GM23338 (cell line): ENCODE results near the gene NFIC. TPM values are rescaled to one million over a fixed set of nuclear protein-coding genes. Genes with fewer than 3 reads are reported as not detected.

Experiments used
- ATAC-seq: fragments of 200-7000 bp; cut with Tn5 transposase; 3 replicates; pipeline ENCODE4 v1.9.1; 2020
- DNase-seq: peaks from one replicate; pipeline ENCODE4 v3.0.0-alpha.2; 2015; ENCODE audit warnings: low spot score
- H2AFZ ChIP-seq: fragments of 200-600 bp; sonication (generic); 2 replicates; pipeline ENCODE4 v1.8.0; 2016; ENCODE audit warnings: antibody characterized with exemption, mild to moderate bottlenecking, moderate library complexity
- H3F3A ChIP-seq: fragments of 200-600 bp; sonication (generic); replicated peaks from 2 replicates; pipeline ENCODE4 v1.8.0; 2017; ENCODE audit warnings: antibody characterized with exemption, mixed run types, low read depth
- H3K27ac ChIP-seq: fragments of 200-600 bp; sonication (generic); 2 replicates; pipeline ENCODE4 v1.6.1; 2016; ENCODE audit warnings: low read depth
- H3K27me3 ChIP-seq: fragments of 200-600 bp; sonication (generic); 2 replicates; pipeline ENCODE4 v1.8.0; 2016; ENCODE audit warnings: mild to moderate bottlenecking, mixed run types, moderate library complexity; ENCODE audit not compliant: insufficient read depth
- H3K36me3 ChIP-seq: fragments of 200-600 bp; sonication (generic); 2 replicates; pipeline ENCODE4 v1.8.0; 2016; ENCODE audit warnings: mild to moderate bottlenecking; ENCODE audit not compliant: insufficient read depth
- H3K4me1 ChIP-seq: fragments of 200-600 bp; sonication (generic); 2 replicates; pipeline ENCODE4 v1.8.0; 2016; ENCODE audit warnings: mild to moderate bottlenecking, moderate library complexity; ENCODE audit not compliant: insufficient read depth
- H3K4me2 ChIP-seq: fragments of 200-600 bp; sonication (generic); 2 replicates; pipeline ENCODE4 v1.7.1; 2017; ENCODE audit warnings: mixed run types
- H3K4me3 ChIP-seq: fragments of 200-600 bp; sonication (generic); 2 replicates; pipeline ENCODE4 v1.6.1; 2016; ENCODE audit warnings: mixed run types
- H3K79me2 ChIP-seq: fragments of 200-600 bp; sonication (generic); replicated peaks from 2 replicates; pipeline ENCODE4 v1.8.0; 2017; ENCODE audit warnings: mild to moderate bottlenecking; ENCODE audit not compliant: insufficient read depth
- H3K9me2 ChIP-seq: fragments of 200-600 bp; sonication (generic); 2 replicates; pipeline ENCODE4 v1.8.0; 2017; ENCODE audit not compliant: insufficient read depth
- H4K20me1 ChIP-seq: fragments of 200-600 bp; sonication (generic); replicated peaks from 2 replicates; pipeline ENCODE4 v1.8.0; 2017; ENCODE audit warnings: mild to moderate bottlenecking; ENCODE audit not compliant: insufficient read depth
- H3K27ac Mint-ChIP-seq: 2 replicates; pipeline ENCODE4 v1.8.0; 2020; ENCODE audit warnings: inconsistent platforms, mild to moderate bottlenecking, moderate library complexity, mixed read lengths
- H3K27me3 Mint-ChIP-seq: 3 replicates; pipeline ENCODE4 v1.8.0; 2022; ENCODE audit warnings: low read depth, mild to moderate bottlenecking, moderate library complexity, mixed read lengths, inconsistent platforms; ENCODE audit not compliant: insufficient read depth, poor library complexity
- H3K36me3 Mint-ChIP-seq: 3 replicates; pipeline ENCODE4 v1.8.0; 2021; ENCODE audit warnings: low read depth, mild to moderate bottlenecking, inconsistent platforms, moderate library complexity, mixed read lengths
- H3K4me1 Mint-ChIP-seq: 3 replicates; pipeline ENCODE4 v1.8.0; 2020; ENCODE audit warnings: mild to moderate bottlenecking, inconsistent platforms, mixed read lengths
- H3K4me3 Mint-ChIP-seq: 3 replicates; pipeline ENCODE4 v1.8.0; 2021; ENCODE audit warnings: moderate library complexity, mild to moderate bottlenecking, inconsistent platforms, mixed read lengths
- H3K9me3 Mint-ChIP-seq: 3 replicates; pipeline ENCODE4 v1.8.0; 2020; ENCODE audit warnings: moderate library complexity, mild to moderate bottlenecking, inconsistent platforms, mixed read lengths
- EZH2 ChIP-seq: fragments of 200-600 bp; sonication (generic); IDR thresholded peaks from one replicate; pipeline ENCODE4 v1.8.0; 2017; ENCODE audit warnings: antibody characterized with exemption, mild to moderate bottlenecking, low read depth; ENCODE audit not compliant: unreplicated experiment
- EZH2phosphoT487 ChIP-seq: fragments of 200-600 bp; sonication (generic); IDR thresholded peaks from one replicate; pipeline ENCODE4 v1.8.1; 2018; ENCODE audit warnings: antibody characterized with exemption; ENCODE audit not compliant: unreplicated experiment
- POLR2AphosphoS5 ChIP-seq: IDR thresholded peaks from 2 replicates; pipeline ENCODE4 v1.6.1; 2016; ENCODE audit warnings: antibody characterized with exemption, low read depth
- STAT1 ChIP-seq: IDR thresholded peaks from one replicate; pipeline ENCODE4 v1.6.1; 2016; ENCODE audit warnings: antibody characterized with exemption; ENCODE audit not compliant: unreplicated experiment
- ZNF114 ChIP-seq: fragments of 250-450 bp; sonication (Bioruptor Pico); IDR thresholded peaks from 2 replicates; pipeline ENCODE4 v1.5.0; 2020; ENCODE audit warnings: mild to moderate bottlenecking, moderate library complexity
- ZNF331 ChIP-seq: fragments of 250-450 bp; sonication (Bioruptor Pico); IDR thresholded peaks from 2 replicates; pipeline ENCODE4 v1.5.0; 2020; ENCODE audit warnings: low read depth, mild to moderate bottlenecking, moderate library complexity
- polyA plus RNA-seq: library from polyadenylated mRNA; unstranded; fragments of >200 nt; fragmentation: Nextera tagmentation; extraction: Ambion mirVana; gene quantifications from 2 replicates; pipeline ENCODE4 v1.2.1, GENCODE V29; 2016
- total RNA-seq: library from RNA; depleted of rRNA; stranded (reverse); fragments of >200 nt; shearing (Covaris generic); gene quantifications from 2 replicates; pipeline ENCODE4 v1.2.3, GENCODE V29; 2014
- TF ChIP-seq, protein P1 (sequence below): fragments of 250-450 bp; sonication (Bioruptor Pico); IDR thresholded peaks from 2 replicates; pipeline ENCODE4 v1.5.0; 2020; ENCODE audit warnings: mild to moderate bottlenecking, moderate library complexity
- TF ChIP-seq, protein P2 (sequence below), 2 experiments: fragments of 200-600 bp in 1 of 2; sonication (generic) in 1 of 2; conservative IDR thresholded peaks; 2 replicates each; pipeline versions ENCODE4 v1.5.1 to v1.6.1; 2016 to 2017; ENCODE audit warnings: antibody characterized with exemption in 2 of 2, low read depth in 2 of 2, mild to moderate bottlenecking in 2 of 2, moderate library complexity in 1 of 2

NFIC gene
- total and polyA plus RNA-seq, 2 experiments from 2014 or later = 1.3 to 5.3 TPM

DNA sequence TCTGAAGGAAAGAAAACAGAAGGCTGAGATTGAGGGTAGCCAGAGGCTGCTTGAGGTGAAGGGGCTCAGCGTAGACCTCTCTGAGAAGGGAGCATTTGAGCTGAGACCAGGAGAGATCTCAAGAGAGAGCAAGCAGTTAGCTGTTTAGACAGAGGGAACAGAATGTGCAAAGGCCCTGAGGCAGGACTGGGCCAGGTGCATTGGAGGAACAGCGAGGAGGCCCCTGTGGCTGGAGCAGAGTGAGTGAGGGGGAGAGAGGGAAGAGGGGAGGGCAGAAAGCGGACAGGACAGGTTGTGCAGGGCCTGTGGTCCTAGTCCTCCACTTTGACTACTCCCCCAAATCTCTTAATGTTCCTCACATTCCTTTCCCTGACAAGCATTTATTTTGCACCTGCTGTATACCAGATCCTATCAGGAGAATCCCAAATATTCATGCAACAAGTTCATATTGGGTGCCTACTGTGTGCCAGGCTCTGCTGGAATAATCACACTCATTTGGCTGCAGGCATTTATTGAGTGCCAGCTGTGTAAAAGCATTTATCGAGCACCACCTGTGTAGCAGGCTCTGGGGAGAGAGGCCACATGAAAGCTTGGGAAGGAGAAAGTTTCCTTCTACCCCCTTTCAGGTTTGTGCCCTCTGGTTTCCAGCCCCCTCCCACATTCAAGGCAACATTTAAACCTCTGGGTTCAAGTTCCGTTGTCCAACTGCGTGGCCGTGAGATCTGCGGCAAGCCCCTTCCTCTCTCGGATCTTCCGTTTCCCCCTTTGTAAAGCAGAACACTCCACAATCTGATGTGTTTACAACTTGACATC, 36.5 kb downstream of the NFIC start:
- Histone ChIP-seq H3K9me2 (no peaks in the 10 kb centered on the region), H3K4me3 (no peak overlapping the region), H2AFZ (no peak overlapping the region; the same call in 1 of the 2 replicates), H4K20me1 (no peaks in the 10 kb centered on the region), H3K79me2 (no peaks in the 10 kb centered on the region), H3K27me3 (0 out of 2 replicates have a peak, but pooled peaks cover 3% of the 10 kb centered on the region), H3F3A (no peaks in the 10 kb centered on the region), H3K4me1 (no peaks in the 10 kb centered on the region; the same call in 1 of the 2 replicates), H3K36me3 (no peaks in the 10 kb centered on the region), H3K27ac (no peak overlapping the region), H3K4me2 (no peak overlapping the region)
- Mint-ChIP-seq H3K36me3 (no peaks in the 10 kb centered on the region), H3K9me3 (peaks cover 4% of the 10 kb centered on the region; the same call in 2 of the 3 replicates), H3K27ac (no peak overlapping the region), H3K4me3 (no peak overlapping the region), H3K4me1 (peaks cover 4% of the 10 kb centered on the region; the same call in 2 of the 3 replicates), H3K27me3 (peaks cover 21% of the 10 kb centered on the region)
- ATAC-seq (no peak), DNase-seq (no peak)
- TF ChIP-seq EZH2phosphoT487 (no peak), STAT1 (no peak)

DNA sequence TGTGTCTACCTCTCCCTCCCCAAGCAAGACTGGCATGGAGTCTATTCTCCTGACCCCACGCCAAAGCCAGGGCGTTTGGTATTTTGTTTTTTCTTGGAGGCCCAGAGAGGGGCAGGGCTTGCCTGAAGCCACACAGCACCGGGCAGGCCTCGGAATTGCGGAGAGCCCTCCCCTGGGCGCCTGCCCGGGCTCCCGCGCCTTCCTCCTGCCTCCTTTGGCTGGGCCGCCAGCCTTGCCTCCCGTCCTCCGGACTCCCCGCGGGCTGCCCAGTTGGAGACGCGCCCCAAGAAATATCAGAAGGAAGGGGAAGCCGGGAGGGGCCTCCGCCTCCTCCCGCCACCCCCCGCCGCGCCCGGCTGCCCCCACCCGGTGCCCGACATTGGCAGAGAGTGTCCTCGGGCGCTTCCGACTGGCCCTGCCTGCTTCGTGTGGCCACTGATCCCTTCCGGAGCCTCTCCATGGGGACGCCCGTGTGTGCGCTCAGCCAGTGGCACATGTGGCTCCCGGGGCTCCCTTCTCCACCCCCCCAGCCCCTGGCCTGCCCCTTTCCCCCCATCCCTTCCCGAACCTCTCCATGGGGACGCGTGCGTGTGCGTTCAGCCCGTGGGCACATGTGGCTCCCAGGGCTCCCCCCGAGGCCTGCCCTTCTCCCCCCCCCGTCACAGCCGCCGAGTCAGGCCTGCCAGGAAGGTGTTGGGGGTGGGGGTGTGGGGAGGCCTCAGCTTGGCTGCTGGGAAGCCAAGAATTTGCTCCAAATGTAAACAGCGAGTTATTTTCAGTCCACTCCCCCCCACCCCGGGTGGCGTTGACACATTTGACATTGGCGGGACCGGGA, 37.3 kb downstream of the NFIC start:
- Mint-ChIP-seq H3K4me1 (peaks cover 4% of the 10 kb centered on the region; the same call in 2 of the 3 replicates), H3K27ac (no peak overlapping the region), H3K4me3 (no peak overlapping the region), H3K36me3 (no peaks in the 10 kb centered on the region), H3K9me3 (peaks cover 4% of the 10 kb centered on the region; the same call in 2 of the 3 replicates), H3K27me3 (peaks cover 15% of the 10 kb centered on the region)
- Histone ChIP-seq H3K4me2 (no peak overlapping the region), H3K27me3 (no peaks in the 10 kb centered on the region), H3K36me3 (no peaks in the 10 kb centered on the region), H3K79me2 (no peaks in the 10 kb centered on the region), H3K9me2 (no peaks in the 10 kb centered on the region), H3K4me3 (no peak overlapping the region), H4K20me1 (no peaks in the 10 kb centered on the region), H3K27ac (no peak overlapping the region), H3K4me1 (no peaks in the 10 kb centered on the region; the same call in 1 of the 2 replicates), H2AFZ (peak overlapping the region; percentile 96), H3F3A (no peaks in the 10 kb centered on the region)
- ATAC-seq (no peak; the same call in 2 of the 3 replicates), DNase-seq (peak; percentile 31)
- TF ChIP-seq ZNF331 (CRISPR knock-in tag) (no peak), POLR2AphosphoS5 (no peak), ZNF114 (CRISPR knock-in tag) (no peak), STAT1 (no peak), EZH2phosphoT487 (no peak), EZH2 (no peak)
- TF ChIP-seq, protein P1, sequence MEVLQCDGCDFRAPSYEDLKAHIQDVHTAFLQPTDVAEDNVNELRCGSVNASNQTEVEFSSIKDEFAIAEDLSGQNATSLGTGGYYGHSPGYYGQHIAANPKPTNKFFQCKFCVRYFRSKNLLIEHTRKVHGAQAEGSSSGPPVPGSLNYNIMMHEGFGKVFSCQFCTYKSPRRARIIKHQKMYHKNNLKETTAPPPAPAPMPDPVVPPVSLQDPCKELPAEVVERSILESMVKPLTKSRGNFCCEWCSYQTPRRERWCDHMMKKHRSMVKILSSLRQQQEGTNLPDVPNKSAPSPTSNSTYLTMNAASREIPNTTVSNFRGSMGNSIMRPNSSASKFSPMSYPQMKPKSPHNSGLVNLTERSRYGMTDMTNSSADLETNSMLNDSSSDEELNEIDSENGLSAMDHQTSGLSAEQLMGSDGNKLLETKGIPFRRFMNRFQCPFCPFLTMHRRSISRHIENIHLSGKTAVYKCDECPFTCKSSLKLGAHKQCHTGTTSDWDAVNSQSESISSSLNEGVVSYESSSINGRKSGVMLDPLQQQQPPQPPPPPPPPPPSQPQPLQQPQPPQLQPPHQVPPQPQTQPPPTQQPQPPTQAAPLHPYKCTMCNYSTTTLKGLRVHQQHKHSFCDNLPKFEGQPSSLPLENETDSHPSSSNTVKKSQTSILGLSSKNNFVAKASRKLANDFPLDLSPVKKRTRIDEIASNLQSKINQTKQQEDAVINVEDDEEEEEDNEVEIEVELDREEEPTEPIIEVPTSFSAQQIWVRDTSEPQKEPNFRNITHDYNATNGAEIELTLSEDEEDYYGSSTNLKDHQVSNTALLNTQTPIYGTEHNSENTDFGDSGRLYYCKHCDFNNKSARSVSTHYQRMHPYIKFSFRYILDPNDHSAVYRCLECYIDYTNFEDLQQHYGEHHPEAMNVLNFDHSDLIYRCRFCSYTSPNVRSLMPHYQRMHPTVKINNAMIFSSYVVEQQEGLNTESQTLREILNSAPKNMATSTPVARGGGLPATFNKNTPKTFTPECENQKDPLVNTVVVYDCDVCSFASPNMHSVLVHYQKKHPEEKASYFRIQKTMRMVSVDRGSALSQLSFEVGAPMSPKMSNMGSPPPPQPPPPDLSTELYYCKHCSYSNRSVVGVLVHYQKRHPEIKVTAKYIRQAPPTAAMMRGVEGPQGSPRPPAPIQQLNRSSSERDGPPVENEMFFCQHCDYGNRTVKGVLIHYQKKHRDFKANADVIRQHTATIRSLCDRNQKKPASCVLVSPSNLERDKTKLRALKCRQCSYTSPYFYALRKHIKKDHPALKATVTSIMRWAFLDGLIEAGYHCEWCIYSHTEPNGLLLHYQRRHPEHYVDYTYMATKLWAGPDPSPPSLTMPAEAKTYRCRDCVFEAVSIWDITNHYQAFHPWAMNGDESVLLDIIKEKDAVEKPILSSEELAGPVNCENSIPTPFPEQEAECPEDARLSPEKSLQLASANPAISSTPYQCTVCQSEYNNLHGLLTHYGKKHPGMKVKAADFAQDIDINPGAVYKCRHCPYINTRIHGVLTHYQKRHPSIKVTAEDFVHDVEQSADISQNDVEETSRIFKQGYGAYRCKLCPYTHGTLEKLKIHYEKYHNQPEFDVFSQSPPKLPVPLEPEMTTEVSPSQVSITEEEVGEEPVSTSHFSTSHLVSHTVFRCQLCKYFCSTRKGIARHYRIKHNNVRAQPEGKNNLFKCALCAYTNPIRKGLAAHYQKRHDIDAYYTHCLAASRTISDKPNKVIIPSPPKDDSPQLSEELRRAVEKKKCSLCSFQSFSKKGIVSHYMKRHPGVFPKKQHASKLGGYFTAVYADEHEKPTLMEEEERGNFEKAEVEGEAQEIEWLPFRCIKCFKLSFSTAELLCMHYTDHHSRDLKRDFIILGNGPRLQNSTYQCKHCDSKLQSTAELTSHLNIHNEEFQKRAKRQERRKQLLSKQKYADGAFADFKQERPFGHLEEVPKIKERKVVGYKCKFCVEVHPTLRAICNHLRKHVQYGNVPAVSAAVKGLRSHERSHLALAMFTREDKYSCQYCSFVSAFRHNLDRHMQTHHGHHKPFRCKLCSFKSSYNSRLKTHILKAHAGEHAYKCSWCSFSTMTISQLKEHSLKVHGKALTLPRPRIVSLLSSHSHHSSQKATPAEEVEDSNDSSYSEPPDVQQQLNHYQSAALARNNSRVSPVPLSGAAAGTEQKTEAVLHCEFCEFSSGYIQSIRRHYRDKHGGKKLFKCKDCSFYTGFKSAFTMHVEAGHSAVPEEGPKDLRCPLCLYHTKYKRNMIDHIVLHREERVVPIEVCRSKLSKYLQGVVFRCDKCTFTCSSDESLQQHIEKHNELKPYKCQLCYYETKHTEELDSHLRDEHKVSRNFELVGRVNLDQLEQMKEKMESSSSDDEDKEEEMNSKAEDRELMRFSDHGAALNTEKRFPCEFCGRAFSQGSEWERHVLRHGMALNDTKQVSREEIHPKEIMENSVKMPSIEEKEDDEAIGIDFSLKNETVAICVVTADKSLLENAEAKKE (CRISPR knock-in tag) = no peak
- TF ChIP-seq, protein P2, sequence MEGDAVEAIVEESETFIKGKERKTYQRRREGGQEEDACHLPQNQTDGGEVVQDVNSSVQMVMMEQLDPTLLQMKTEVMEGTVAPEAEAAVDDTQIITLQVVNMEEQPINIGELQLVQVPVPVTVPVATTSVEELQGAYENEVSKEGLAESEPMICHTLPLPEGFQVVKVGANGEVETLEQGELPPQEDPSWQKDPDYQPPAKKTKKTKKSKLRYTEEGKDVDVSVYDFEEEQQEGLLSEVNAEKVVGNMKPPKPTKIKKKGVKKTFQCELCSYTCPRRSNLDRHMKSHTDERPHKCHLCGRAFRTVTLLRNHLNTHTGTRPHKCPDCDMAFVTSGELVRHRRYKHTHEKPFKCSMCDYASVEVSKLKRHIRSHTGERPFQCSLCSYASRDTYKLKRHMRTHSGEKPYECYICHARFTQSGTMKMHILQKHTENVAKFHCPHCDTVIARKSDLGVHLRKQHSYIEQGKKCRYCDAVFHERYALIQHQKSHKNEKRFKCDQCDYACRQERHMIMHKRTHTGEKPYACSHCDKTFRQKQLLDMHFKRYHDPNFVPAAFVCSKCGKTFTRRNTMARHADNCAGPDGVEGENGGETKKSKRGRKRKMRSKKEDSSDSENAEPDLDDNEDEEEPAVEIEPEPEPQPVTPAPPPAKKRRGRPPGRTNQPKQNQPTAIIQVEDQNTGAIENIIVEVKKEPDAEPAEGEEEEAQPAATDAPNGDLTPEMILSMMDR (conservative IDR thresholded peaks at IDR 0.05; ENCODE audit: low read depth in 2 of 2) = no peak
